ENCODE data around the gene CHST2.

GRCh38 chr3:143100451-143100850 lies 19.1 kb upstream of the CHST2 start:
- no peak for TF ChIP-seq CTCF (IDR thresholded peaks at IDR 0.05; ENCODE audit: borderline replicate concordance, extremely low read depth, low read length, poor library complexity, severe bottlenecking)
- no peak for TF ChIP-seq EZH2 (IDR thresholded peaks at IDR 0.05; ENCODE audit: borderline replicate concordance, low read depth, low read length, severe bottlenecking)

Measured in DND-41 (cell line).